Stimulated activated CD4-positive, alpha-beta T cell treated with anti-CD3 and anti-CD28 coated beads, Interleukin-12 subunit alpha, Interleukin-12 subunit beta, amount 100 ng/mL, for 4 hours (primary cell): ENCODE measurements around the gene WWP2.
"Not testable (repeated sequence)": the region's sequence is repeated elsewhere in the genome, so short reads cannot be mapped to it uniquely, and the experiment has no call there.

ENCODE experiments used
- DNase-seq: peaks from one replicate; pipeline ENCODE4 v3.0.0-alpha.2; 2020

WWP2 gene

DNA sequence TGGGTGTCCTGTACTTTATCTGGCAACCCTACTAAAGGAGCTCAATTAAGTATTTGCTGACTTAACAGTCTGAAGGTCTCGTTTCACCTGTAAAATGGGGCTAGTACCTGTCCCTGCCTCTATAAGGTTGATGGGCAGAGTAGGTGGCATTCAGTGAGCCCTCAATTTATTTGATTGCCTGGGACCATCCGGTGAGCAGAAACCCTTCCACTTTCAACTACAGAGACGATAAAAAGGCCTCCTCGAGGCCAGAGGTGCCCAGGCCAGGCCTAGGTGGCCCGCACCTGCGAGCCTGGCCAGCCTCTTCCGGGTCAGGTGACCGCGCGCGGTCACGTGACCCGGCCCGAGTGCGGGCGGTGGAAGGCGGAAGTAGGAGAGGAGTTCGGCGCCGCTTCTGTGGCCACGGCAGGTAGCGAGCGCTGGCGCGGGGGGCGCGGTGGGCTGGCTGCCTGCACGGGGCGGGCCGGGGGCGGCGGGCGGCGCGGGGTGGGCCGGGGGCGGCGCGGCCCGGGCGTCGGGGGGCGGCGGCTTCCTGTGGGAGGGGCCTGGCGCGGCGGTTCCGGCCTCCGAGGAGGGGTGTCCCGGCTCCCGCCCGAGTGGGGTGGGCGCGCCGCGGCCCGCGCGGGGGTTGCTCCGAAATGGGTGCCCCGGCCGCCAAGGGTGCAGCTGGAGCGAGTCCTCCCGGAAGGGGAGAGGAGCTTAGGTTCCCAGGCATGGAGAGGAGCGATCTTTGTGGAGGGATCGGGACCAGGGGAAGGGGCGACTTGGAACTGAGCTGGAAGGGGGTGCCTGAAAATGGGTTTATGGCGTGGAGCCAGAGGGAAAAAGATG lies at the start of gene WWP2:
Gene WWP2 (plus strand): TSS at position 350 of the 831 bp plus-strand sequence. CDS start 24,679 bp downstream, outside the sequence.
- DNase-seq: peak; percentile 71

DNA sequence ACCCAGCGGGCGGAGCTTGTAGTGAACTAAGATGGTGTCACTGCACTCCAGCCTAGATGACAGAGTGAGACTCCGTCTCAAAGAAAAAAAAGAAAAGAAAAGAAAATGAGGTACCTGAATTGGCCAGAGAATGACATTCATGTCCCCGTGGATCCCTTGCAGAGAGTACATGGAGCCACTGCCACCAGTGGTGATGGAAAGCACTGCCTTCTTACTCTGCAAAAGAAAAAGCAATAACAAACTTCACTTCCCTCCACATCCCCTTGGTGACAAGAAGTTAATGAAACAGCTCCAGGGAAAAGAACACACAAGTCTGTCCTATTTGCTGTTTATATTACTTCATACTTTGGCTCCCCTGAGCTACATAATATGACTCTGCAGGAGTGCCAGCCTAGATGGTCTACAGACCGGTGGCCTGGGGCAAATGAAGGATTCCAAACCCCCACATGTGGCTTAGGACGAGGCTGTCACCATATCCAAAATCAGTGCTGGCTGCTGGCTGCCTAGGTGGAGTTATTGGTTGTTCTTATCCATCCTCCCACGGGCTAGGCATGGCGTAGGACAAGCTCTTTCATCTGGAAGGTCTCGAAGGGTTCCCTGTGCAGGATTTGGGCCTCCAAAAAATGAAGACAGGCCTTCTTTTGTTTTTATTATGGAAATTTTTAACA lies 49.1 kb upstream of the WWP2 start:
- DNase-seq: no peak

DNA sequence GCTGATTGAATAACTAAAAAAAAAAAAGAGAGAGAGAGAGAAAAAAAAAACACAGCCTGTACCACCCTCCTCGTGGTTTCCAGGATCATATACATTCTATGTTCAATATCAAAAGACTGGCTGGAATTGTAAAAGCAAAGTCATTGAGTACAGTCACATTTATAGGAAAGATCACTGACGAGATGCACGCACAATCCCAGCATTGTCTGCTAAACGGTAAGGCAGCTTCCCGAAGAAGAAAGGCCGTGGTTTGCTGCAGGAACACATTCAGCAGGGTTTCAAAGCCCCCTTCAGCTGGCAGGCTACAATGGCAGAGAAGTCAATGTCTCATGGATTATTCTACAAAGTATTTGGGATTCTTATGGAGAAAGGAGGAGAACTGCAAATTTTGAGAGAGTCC lies 45.1 kb upstream of the WWP2 start:
- no peak for DNase-seq

DNA sequence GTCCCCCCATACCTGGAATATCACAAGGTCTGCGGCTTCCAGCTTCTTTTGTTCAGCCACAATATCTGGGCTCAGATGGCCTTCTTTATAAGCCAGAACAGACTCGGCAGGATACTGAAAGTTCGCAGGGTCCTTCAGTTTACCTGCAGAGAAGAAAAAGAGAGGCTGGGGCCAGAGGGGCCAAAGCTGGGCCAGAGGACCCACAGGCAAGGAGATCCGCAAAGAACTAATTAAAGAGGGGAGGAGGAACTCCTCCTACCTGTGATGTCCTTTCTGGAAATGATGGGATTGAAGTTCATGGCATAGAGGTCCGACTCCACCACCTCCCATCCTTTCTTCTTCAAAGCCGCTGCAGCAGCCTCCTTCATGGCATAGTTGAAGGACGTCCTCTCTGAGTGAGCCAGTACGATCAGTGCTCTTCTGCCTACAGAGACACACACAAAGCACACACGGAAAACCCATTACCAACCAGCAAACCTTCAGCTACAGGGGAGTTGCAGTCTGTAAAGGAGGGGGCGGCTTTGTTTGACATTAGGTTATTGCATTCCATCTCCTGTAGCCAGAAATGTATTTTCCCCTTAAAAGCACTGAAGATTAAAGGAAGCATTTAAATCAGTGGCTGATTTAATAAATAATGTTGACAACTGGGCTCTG lies 43.9 kb upstream of the WWP2 start:
- no peak for DNase-seq

DNA sequence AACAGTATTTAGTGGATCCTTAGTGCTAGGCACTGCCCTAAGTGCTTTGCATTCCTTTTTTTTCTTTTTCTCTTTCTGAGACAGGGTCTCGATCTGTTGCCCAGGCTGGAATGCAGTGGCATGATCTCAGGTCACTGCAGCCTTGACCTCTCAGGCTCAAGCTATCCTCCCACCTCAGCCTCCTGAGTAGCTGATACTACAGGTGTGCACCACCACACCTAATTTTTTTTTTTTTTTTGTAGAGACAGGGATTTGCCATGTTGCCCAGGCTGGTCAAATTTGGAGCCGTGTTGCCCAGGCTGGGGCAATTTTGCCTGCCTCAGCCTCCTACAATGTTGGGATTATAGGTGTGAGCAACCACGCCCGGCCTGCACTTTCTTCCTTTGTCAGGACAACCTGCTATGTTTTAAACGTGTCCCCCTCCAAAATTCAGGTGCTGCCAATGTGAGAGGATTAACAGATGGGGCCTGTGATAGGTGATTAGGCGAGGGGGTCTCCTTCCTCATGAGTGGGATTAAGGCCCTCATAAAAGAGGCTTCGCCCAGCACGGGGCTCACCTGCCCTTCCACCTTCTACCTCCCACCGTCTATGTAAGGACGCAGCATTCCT lies 41.2 kb upstream of the WWP2 start:
- DNase-seq: no peak

DNA sequence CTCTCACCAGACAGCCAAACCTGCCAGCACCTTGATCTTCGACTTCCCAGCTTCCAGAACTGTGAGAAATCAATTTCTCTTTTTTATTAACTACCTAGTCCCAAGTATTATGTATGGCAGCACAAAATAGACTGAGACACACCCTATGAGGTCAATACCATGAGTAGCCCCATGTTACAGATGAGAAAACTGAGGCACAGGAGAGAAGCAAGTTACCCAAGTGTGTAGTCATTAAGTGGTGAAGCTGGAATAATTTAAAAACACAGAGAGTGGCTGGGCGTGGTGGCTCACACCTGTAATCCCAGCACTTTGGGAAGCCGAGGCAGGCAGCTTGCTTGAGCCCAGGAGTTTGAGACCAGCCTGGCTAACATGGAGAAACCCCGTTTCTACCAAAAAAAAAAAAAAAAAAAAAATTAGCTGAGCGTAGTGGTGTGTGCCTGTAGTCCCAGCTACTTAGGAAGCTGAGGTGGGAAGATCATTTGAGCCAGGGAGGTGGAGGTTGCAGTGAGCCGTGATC lies 40.6 kb upstream of the WWP2 start:
- no peak for DNase-seq

DNA sequence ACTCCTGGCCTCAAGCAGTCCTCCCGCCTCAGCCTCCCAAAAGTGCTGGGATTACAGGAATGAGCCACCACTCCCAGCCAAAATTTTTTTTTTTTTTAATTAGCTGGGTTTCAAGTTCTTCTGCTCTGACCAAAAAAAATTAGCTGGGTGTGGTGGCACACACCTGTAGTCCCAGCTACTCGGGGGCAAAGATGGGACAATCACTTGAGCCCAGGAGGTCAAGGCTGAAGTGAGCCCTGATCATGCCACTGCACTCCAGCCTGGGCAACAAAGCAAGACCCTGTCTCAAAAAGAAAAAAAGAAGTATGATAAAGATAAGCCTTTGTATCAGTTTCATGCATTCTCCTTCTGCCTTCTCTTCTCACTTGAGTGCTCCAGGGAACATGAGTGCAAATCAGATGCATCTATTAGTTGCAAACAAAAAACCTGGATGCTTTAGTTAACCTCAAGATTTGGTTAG lies 37.7 kb upstream of the WWP2 start:
- DNase-seq: no peak

DNA sequence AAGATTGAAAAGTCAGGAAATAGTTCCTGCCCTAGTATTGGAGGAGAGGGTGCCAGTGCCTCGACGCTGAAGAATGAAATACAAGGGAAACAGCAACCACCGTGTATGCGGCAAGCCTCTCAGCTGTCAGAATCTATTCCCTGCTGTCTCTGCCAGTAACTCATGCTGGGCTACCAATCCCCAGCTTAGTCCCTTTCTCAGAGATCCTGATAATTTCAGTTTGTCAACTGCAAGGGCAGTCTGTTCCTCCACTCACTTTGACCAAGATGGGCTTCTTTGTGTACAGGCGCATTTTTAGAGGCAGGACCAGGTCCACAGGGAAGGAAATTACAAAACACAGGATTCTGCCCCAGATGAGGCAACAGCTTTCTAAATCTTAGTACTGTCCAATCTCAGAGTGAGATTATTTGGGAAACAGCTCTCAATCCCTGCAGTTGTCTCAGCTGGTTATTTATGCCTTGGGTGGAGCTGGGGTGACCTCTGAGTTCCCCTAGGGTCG lies 37.1 kb upstream of the WWP2 start:
- DNase-seq: no peak

DNA sequence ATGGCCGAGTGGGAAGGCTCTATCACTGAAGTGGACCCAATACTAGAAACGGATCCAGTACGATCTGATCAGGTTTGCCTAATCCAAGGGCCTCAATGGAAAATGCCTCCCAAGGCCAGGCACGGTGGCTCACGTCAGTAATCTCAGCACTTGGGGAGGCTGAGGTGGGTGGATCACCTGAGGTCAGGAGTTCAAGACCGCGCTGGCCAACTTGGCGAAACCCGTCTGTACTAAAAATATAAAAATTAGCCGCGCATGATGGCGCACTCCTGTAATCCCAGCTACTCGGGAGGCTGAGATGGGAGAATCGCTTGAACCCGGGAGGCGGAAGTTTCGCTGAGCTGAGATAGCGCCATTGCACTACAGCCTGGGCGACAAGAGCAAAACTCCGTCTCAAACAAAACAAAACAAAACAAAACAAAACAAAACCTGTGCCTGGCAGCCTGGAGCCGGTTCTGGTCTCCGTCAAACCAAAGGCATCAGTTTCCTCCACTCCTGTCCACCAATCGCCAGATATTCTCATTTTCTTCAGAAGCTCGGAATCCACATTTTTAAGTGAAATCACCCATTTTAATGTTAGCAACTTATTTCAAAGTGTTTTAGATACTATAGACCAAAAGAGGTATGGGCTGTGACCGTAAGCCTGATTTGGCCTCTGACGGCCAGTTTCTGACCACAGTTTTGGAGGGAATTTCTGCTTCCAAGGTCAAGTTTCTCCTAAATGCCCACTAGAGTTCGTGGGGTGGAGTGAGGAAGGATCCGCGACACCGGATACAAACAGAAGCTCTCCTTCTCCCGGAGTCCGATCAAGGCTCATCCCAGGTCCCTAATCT lies 36.4 kb upstream of the WWP2 start:
- no peak for DNase-seq

DNA sequence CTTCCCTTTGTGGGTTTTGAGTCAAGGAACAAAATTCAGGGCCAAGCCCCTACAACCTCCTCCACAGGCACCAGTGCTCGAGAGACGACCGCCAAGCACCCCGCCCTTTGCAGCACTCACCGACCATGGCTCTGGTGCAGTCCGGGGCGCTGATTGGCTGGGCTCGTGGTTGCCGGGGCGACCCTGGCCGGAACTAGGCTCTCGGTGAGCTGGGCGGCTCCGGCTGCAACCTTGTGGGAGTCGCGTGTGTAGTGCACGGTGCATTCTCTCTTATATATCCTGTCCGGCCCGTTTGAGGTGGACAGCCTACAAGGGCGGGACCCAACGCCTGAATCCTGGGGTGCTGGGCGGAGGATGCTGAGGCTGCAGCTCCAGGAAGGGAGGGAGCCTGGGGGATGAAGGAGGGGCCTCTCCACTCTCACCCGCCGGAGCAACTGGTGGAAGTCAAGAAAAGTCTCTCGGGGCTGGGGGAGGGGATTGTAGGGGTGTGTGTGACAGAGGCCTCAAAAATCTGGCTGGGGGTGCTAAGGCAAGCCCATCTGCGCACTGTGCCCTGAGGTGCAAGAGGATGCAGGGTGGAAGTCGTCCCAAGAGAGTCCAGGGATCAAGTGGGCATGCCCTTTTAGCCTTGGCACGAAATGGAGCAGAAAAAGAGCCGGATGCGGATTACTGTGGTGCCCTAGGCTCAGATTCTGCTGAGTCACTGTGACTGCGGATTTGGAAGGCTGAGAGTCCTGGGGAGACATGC lies 35.6 kb upstream of the WWP2 start, which contains the start of gene NQO1:
Gene NQO1 (minus strand): TSS at position 248 of the 748 bp plus-strand sequence. CDS start 121 bp downstream, at position 127.
- DNase-seq: peak; percentile 87

DNA sequence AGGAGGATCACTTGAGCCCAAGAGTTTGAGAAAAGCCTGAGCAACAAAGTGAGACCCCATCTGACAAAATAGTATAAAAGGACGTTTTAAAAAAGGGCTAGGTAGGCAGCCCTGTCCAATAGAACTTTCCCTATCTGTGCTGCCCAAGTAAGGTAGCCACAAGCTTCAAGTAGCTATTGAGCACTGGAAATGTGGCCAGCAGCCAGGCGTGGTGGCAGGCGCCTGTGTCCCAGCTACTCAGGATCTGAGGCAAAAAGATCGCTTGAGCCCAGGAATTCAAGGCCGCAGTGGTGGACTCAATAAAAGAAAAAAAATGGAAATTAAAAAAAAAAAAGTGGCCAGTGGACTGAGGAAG lies 34.2 kb upstream of the WWP2 start:
- no peak for DNase-seq

DNA sequence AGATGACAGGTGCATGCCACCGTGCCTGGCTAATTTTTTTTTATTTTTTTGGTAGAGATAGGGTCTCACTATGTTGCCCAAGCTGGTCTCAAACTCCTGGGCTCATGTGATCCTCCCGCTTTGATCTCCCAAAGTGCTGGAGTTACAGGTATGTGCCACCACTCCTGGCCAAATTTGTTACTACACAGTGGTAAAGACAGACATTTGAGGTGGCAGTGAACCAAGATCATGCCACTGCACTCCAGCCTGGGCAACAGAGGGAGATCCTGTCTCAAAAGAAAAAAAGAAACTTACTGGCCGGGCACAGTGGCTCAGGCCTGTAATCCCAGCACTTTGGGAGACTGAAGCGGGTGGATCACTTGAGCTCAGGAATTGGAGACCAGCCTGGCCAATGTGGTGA lies 33.1 kb upstream of the WWP2 start:
- not testable (repeated sequence) for DNase-seq

DNA sequence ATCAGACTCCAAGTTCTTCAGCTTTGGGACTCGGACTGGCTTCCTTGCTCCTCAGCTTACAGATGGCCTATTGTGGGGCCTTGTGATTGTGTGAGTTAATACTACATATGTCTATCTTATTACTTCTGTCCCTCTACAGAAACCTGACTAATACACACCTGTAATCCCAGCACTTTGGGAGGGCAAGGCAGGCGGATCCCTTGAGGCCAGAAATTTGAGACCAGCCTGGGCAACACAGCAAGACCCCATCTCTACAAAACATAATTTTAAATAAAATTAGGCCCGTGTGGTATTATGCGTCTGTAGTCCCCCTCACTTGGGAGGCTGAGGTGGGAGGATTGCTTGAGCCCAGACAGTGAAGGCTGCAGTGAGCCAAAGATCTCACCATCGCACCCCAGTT lies 30.9 kb upstream of the WWP2 start:
- DNase-seq: not testable (repeated sequence)

DNA sequence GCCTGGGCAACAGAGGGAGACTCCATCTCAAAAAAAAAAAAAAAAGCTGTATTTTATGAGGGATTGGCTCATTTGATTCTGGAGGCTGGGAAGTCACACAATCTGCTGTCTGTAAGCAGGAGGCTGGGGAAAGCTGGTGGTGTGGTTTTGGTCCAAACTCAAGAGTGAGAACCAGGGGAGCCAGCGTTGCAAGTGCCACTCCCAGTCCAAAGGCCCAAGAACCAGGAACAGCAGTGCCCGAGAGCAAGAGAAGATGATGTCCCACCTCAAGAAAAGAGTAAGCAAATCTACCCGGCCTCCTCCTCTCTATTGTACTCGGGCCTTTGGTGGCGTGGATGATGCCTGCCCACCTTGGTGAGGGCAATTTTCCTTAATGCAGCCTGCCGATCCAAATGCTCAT lies 30.0 kb upstream of the WWP2 start:
- no peak for DNase-seq

DNA sequence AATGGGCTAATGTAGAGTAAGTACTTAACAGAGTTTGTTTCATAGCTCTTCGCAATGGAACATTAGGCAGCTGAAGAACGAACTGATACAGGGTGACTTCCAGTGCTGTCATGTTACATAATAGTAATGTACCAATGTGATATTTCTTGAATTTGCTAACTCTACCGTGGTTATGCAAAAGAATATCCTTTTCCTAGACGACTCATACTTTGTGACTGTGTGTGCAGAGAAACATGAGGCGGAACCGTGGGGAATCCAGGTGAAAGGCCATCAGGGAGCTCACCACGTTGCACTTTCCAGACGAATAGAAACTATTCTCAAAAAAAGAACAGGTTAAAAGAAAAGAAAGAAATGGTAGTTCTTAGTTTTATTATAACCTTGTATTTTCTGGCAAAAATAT lies 20.6 kb upstream of the WWP2 start:
- no peak for DNase-seq

DNA sequence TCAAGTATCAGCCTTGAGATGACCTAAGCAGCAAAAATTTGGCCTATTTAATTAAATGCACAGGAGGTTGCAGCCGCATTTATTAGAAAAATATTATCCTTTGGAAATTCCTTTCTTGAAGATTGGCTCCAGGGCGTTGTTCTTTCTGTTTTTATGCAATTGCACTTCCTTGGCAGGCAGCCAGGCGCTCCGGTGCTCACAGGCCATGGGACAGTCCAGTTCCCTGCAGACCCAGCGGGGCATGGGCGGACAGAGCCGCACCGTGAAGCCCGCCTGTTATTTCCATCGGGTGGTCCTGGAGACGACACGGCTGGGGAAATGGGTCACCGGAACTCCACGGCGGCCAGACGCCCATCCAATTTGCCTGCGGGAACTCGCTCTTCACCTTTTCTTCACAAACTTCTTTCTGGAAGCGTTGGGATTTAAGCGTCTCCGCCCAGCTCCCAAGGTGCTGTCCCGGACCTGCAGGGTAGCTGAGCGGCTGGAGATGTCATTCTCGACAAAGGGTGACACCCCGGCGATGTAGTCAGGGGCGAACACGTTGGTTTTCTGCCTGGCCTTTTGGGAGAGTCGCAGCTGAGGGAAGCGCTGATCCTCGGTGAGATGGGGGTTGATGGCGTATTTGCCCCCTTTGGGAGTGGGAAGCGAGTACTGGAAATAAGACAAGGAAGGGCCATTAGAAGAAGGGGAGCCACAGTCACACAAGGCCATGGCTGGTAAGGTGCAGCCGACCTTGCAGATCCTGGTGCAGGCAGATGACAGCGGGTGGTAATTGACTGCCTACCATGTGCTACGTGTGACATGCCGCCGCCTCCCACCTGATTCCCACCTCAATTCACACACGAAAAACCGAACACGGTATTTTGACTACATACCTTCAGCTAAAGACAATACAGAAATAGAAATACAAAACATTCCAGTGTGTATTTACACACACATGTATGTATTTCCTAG lies 19.9 kb upstream of the WWP2 start:
- no peak for DNase-seq

DNA sequence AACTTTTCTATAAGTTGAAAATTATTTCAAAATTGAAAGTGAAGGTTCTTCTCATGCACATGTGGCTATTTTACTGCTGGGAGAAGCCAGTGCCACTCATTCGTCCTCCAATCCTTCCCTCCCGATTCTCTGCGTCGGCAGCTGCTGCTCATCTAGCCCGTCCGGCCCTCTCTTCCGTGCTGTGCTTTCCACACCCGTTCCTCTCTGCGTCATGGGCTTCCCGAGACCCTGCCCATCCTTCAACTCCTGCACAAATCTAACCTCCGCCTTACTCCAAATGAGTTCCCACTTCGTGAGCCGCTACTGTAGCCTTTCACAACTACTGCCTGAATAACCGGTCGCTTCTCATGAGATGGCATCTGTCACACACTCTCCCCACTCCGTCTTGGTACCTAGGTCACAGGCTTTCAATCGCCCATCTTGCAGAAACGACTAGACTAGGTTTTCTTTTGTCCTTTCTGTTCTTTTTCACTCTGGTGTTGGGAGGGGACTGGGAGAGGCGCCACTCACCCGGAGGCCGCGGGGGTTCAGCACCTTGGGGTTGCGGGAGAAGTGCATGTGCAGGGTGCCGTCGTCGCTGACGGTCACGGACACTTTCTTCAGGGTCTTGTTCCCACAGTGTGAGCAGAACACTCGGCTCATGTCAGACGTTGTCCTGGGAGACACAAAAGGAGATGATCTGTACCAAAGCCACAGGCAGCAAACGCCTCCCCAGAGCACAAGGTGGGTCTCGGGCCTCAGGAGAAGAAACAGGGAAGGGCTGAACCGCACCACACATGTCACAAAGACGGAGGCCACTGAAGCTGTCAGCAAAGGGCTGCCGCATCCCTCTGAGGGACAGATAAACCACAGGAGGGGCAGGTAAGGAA lies 17.5 kb upstream of the WWP2 start:
- DNase-seq: no peak

DNA sequence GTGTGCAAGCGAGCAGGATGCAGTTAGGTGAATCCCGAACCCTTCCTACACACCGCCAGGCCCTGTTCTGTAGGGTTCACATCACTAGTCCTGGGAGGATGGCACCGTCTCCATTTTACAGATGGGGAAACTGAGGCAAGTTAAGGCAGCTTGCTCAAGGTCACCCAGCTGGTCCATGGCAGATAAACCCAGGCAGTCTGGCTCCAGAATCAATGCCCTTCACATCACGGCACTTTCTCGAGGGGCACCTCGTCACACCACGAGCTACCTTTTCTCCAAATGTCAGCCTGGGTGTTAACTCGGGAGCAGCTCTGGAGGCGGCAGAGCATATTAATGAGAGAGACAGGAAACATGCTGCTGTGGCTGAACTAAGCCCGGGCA lies 16.9 kb upstream of the WWP2 start:
- DNase-seq: no peak

DNA sequence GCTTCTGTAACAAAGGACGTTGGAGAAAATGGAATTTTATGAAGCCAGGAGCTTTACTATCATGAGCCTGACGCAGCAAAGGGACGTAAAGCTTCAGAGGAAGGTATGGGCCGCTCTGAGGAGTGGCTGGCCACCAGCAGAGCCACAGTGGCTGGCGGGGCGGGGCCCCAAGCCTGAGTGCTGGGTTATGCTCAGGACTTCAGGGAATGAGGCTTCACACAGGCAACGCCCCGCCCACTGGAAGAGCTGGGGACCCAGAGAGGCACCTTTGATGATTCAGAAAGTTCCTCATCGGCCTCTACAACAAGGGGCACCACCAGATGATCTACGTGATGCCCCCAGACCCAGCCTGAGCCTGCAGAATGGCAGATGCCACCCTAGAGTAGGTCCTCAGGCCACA lies 16.2 kb upstream of the WWP2 start:
- DNase-seq: no peak
